HFF-Myc (cell line): ENCODE measurements around the gene NFE2L3.

Experiments
- DNase-seq: peaks from one replicate; pipeline ENCODE4 v3.0.0-alpha.2; 2011; ENCODE audit warnings: low read depth; ENCODE audit errors: extremely low read depth
- H3K4me3 ChIP-seq: replicated peaks from 2 replicates; pipeline ENCODE4 v1.5.1; 2011; ENCODE audit warnings: low read depth, mild to moderate bottlenecking, control low read depth, low read length
- TF ChIP-seq, protein P1 (sequence below): IDR thresholded peaks from 2 replicates; pipeline ENCODE4 v1.5.1; 2012; ENCODE audit warnings: mild to moderate bottlenecking, low read depth, low read length, control low read depth; ENCODE audit errors: missing control alignments

The NFE2L3 gene

GRCh38 chr7:26197153-26198115 lies 45.4 kb downstream of the NFE2L3 start:
- TF ChIP-seq, protein P1, sequence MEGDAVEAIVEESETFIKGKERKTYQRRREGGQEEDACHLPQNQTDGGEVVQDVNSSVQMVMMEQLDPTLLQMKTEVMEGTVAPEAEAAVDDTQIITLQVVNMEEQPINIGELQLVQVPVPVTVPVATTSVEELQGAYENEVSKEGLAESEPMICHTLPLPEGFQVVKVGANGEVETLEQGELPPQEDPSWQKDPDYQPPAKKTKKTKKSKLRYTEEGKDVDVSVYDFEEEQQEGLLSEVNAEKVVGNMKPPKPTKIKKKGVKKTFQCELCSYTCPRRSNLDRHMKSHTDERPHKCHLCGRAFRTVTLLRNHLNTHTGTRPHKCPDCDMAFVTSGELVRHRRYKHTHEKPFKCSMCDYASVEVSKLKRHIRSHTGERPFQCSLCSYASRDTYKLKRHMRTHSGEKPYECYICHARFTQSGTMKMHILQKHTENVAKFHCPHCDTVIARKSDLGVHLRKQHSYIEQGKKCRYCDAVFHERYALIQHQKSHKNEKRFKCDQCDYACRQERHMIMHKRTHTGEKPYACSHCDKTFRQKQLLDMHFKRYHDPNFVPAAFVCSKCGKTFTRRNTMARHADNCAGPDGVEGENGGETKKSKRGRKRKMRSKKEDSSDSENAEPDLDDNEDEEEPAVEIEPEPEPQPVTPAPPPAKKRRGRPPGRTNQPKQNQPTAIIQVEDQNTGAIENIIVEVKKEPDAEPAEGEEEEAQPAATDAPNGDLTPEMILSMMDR = no peak
- peak overlapping the region; percentile 87 for H3K4me3 ChIP-seq
- no peak for DNase-seq

GRCh38 chr7:26198133-26198780 lies 46.3 kb downstream of the NFE2L3 start:
- TF ChIP-seq, protein P1 = peak; percentile 47
- no peak for DNase-seq
- H3K4me3 ChIP-seq = peak overlapping the region; percentile 87

DNA sequence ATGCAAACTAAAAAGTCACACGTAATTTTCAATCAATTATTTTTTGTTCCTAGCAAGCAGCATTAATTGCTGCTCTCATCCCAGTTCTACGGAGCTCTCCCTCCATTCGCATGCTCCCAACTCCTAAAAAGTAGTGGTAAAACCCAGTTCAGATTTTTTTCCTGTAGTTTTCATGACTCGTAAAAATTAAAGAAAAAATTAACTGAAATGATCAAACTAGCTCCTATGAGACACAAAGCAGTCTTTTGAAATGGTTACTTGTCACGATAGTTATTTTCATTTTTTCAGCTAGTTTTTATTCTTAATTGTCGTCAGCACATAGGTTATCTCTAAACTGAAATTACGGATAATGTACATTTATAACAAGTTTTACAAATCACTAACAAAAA lies 46.8 kb downstream of the NFE2L3 start:
- peak overlapping the region; percentile 87 for H3K4me3 ChIP-seq
- no peak for DNase-seq
- TF ChIP-seq, protein P1 = no peak

- no peak for DNase-seq
- peak overlapping the region; percentile 87 for H3K4me3 ChIP-seq
- TF ChIP-seq, protein P1 = no peak
Observed at GRCh38 chr7:26199301-26200037, 47.5 kb downstream of the NFE2L3 start.

- DNase-seq = no peak
Observed at GRCh38 chr7:26200038-26200443, 48.0 kb downstream of the NFE2L3 start.

More at GRCh38 chr7:26200038-26200443, 48.0 kb downstream of the NFE2L3 start:
- peak overlapping the region; percentile 87 for H3K4me3 ChIP-seq
- TF ChIP-seq, protein P1 = no peak
